ENCODE measurements around the gene DPF1.

Gene DPF1

DNA sequence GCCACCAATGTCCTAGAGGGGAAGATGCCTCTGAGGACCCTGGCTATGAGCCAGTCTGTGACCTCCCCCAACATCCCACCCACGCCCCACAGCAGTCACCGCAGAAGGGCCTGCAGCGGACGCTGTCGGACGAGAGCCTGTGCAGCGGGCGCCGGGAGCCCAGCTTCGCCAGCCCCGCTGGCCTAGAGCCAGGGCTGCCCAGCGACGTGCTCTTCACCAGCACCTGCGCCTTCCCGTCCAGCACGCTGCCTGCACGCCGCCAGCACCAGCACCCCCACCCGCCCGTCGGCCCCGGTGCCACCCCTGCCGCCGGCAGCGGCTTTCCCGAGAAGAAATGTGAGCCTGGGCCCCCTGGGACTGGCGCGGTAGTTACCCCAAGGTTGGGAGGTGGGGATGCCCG lies 30.6 kb downstream of the DPF1 start:
- H3K27ac Mint-ChIP-seq: no peak overlapping the region
- H3K27me3 Mint-ChIP-seq: no peaks in the 10 kb centered on the region
- H3K36me3 Mint-ChIP-seq: peaks cover 63 to 81% of the 10 kb centered on the region in 2 donors
- no peak overlapping the region for H3K4me3 Mint-ChIP-seq
- ATAC-seq (replicated peaks): no peak
- DNase-seq: no peak
- H3K9me3 Mint-ChIP-seq: no peaks in the 10 kb centered on the region
- peaks cover 15 to 25% of the 10 kb centered on the region in 2 donors for H3K4me1 Mint-ChIP-seq

DNA sequence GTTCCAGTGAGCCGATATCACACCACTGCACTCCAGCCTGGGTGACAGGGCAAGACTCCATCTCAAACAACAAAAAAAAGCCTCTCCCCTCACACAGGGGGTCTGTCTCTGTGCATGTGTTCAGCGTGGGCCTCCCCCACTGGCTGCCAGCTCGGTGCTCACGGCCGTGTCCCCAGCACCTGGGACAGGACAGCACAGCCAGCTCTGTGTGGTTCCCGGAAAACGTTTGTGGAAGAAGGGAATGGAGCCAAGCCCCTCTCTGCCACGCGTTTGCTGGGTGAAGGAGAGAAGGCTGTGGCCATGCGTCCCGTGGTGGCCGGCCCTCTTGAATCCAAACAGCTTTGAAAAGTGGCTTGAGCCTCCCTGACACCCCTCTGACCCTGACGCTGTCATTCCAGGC lies 32.3 kb downstream of the DPF1 start:
- Mint-ChIP-seq H3K4me1 (peaks cover 15 to 26% of the 10 kb centered on the region in 2 donors), H3K4me3 (no peak overlapping the region), H3K9me3 (no peaks in the 10 kb centered on the region), H3K27ac (no peak overlapping the region), H3K36me3 (peaks cover 48 to 64% of the 10 kb centered on the region in 2 donors), H3K27me3 (no peaks in the 10 kb centered on the region)
- ATAC-seq (replicated peaks) (no peak), DNase-seq (no peak)

- Mint-ChIP-seq H3K4me3 (no peak overlapping the region), H3K9me3 (no peaks in the 10 kb centered on the region), H3K27me3 (no peaks in the 10 kb centered on the region), H3K4me1 (peaks cover 8 to 20% of the 10 kb centered on the region in 2 donors), H3K36me3 (peaks cover 41 to 57% of the 10 kb centered on the region in 2 donors), H3K27ac (peak overlapping the region; percentile 25)
- no peak for ATAC-seq (replicated peaks)
- no peak for DNase-seq
Observed at GRCh38 chr19:38190793-38191192, 33.2 kb downstream of the DPF1 start.

GRCh38 chr19:38190061-38190460 lies 34.0 kb downstream of the DPF1 start:
- H3K27me3 Mint-ChIP-seq: no peaks in the 10 kb centered on the region
- peak; percentile 86 to 89 for ATAC-seq (replicated peaks)
- DNase-seq: no peak
- no peaks in the 10 kb centered on the region for H3K9me3 Mint-ChIP-seq
- peak overlapping the region; percentile 62 for H3K27ac Mint-ChIP-seq
- H3K4me3 Mint-ChIP-seq: no peak overlapping the region
- peaks cover 37 to 56% of the 10 kb centered on the region in 2 donors for H3K36me3 Mint-ChIP-seq
- peaks cover 8 to 20% of the 10 kb centered on the region in 2 donors for H3K4me1 Mint-ChIP-seq

DNA sequence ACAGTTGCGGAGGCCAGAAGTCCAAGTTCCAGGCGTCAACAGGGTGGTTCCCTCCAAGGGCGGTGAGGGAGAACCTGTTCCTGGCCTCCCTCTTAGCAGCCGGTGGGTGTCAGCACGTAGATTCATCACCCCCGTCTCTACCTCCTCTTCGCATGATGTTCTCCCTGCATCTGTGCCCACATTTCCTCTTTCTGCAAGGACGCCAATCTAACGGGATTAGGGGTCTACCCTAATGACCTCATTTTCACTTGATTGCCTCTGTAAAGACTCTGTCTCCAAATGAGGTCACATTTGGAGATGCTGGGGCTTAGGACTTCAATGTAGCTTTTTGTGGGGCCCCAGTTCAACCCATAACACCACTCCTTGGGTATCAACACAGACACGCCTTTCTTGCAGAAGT lies 38.5 kb downstream of the DPF1 start:
- peaks cover 0 to 4% of the 10 kb centered on the region in 2 donors for H3K9me3 Mint-ChIP-seq
- DNase-seq (no peak), ATAC-seq (replicated peaks) (no peak)
- H3K4me3 Mint-ChIP-seq: no peak overlapping the region
- peaks cover 14 to 20% of the 10 kb centered on the region in 2 donors for H3K4me1 Mint-ChIP-seq
- no peaks in the 10 kb centered on the region for H3K27me3 Mint-ChIP-seq
- H3K36me3 Mint-ChIP-seq: peaks cover 49 to 60% of the 10 kb centered on the region in 2 donors
- no peak overlapping the region for H3K27ac Mint-ChIP-seq

DNA sequence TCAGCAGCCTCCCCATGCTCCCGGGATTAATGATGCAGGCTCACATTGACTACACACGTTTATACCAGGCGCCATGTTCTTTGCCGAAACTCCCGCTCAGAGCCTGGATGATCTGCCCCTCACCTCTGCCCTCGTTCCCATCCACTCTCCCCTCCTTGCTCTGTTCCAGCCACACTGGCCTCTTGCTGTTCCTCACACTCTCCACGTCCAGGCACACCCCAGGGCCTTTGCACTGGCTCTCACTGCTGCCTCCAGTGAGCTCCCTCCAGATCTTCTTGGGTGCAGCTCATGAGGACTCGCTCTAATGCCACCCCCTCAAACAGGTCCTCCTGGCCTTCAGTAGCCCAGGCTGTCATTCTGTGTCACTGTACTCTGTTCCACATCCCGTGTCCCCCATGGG lies 39.2 kb downstream of the DPF1 start:
- DNase-seq (no peak), ATAC-seq (replicated peaks) (no peak)
- Mint-ChIP-seq H3K4me3 (no peak overlapping the region), H3K36me3 (peaks cover 49 to 60% of the 10 kb centered on the region in 2 donors), H3K27me3 (no peaks in the 10 kb centered on the region), H3K27ac (peak overlapping the region; percentile 65), H3K4me1 (peaks cover 11 to 15% of the 10 kb centered on the region in 2 donors), H3K9me3 (peaks cover 0 to 4% of the 10 kb centered on the region in 2 donors)

DNA sequence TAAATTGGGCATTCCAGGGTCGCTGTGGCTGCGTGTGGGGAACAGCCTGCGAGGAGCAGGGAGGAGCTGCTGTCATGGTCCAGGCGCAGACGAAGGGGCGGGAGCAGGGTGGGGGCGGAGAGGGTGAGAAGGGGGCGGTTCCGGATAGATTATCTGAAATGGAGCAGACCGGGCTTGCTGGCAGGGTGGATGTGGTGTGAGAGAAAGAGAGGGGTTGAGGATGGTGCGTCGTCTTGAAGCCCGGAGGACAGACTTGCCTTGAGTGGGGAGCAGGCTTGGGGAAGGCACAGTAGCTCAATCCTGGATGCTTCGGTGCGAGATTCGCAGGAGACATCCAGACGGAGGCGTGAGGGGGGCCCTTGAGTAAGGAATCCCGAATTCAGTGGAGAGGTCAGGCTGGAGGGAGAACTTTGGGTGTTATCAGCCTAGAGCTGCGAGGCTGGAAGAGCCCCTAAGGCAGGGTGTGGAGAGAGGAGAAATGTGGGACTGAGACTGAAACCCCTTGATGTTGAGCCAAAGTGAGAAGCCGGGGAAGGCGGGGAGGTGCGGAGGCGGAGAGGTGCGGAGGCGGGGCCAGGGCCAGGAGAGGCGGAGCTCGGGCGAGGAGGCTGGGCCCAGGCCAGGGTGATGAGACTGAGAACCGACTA lies 40.6 kb downstream of the DPF1 start:
- peaks cover 0 to 5% of the 10 kb centered on the region in 2 donors for H3K9me3 Mint-ChIP-seq
- H3K4me3 Mint-ChIP-seq: no peak overlapping the region
- ATAC-seq (replicated peaks) (no peak), DNase-seq (no peak)
- no peaks in the 10 kb centered on the region for H3K27me3 Mint-ChIP-seq
- peak overlapping the region; percentile 52 for H3K27ac Mint-ChIP-seq
- peaks cover 54 to 66% of the 10 kb centered on the region in 2 donors for H3K36me3 Mint-ChIP-seq
- peaks cover under 1 to 6% of the 10 kb centered on the region in 2 donors for H3K4me1 Mint-ChIP-seq

DNA sequence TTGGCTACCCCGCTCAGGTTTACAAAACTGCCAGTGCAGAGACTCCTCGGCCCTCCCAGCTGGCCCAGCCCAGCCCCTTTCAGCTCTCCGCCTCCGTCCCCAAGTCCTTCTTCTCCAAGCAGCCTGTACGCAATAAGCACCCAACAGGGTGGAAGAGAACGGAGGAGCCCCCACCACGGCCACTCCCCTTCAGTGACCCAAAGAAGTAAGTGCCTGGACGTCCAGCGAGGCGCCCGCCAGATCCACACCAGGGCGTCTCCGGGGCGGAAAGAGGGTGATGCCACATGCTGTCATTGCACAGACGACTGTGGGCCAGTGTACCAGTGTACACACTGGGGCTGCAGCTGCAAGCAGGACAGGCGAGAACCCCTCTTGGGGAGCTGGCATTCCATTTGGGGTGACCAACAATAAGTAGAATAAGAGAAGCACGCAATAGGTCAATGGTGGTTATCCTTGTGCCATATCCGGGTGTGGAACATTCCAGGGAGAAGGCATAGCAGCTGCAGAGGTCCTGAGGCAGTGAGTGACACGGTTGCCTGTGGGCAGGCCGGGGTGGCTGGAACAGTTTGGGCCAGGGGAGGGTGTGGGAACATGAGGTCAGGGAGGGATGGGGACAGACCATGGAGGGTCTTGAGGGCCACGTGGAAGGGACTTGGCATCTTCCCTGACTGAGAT lies 41.3 kb downstream of the DPF1 start:
- H3K9me3 Mint-ChIP-seq: peaks cover 0 to 5% of the 10 kb centered on the region in 2 donors

GRCh38 chr19:38180071-38180470 lies 44.0 kb downstream of the DPF1 start:
- Mint-ChIP-seq H3K27me3 (no peaks in the 10 kb centered on the region), H3K27ac (no peak overlapping the region), H3K4me1 (peaks cover 0 to 6% of the 10 kb centered on the region in 2 donors), H3K4me3 (no peak overlapping the region), H3K36me3 (peaks cover 60 to 76% of the 10 kb centered on the region in 2 donors), H3K9me3 (peaks cover 0 to 5% of the 10 kb centered on the region in 2 donors)
- DNase-seq: no peak
- no peak for ATAC-seq (replicated peaks)

More for the DNA sequence above, 41.3 kb downstream of the DPF1 start:
- Mint-ChIP-seq H3K4me3 (peak overlapping the region in 1 of 2 donors; percentile 32), H3K4me1 (peaks cover 0 to 6% of the 10 kb centered on the region in 2 donors), H3K27ac (peak overlapping the region; percentile 79), H3K36me3 (peaks cover 58 to 73% of the 10 kb centered on the region in 2 donors), H3K27me3 (no peaks in the 10 kb centered on the region)
- DNase-seq (no peak), ATAC-seq (replicated peaks) (no peak)

- Mint-ChIP-seq H3K4me1 (peaks cover 0 to 1% of the 10 kb centered on the region in 2 donors), H3K9me3 (peaks cover 0 to 1% of the 10 kb centered on the region in 2 donors), H3K27me3 (no peaks in the 10 kb centered on the region), H3K36me3 (peaks cover 54 to 75% of the 10 kb centered on the region in 2 donors), H3K4me3 (no peak overlapping the region), H3K27ac (no peak overlapping the region)
- ATAC-seq (replicated peaks) (no peak), DNase-seq (no peak)
Observed at GRCh38 chr19:38175422-38175821, 48.6 kb downstream of the DPF1 start.

GRCh38 chr19:38173291-38174041 lies 50.6 kb downstream of the DPF1 start:
- ATAC-seq (replicated peaks): no peak

GRCh38 chr19:38172001-38172400 lies 52.0 kb downstream of the DPF1 start:
- H3K4me3 Mint-ChIP-seq: no peak overlapping the region
- peaks cover 45 to 69% of the 10 kb centered on the region in 2 donors for H3K36me3 Mint-ChIP-seq
- ATAC-seq (replicated peaks): no peak
- no peaks in the 10 kb centered on the region for H3K27me3 Mint-ChIP-seq
- no peak for DNase-seq
- H3K27ac Mint-ChIP-seq: peak overlapping the region; percentile 74
- H3K9me3 Mint-ChIP-seq: no peaks in the 10 kb centered on the region
- H3K4me1 Mint-ChIP-seq: peaks cover 0 to 1% of the 10 kb centered on the region in 2 donors

More at GRCh38 chr19:38173291-38174041, 50.6 kb downstream of the DPF1 start:
- peaks cover 0 to 1% of the 10 kb centered on the region in 2 donors for H3K4me1 Mint-ChIP-seq
- H3K27me3 Mint-ChIP-seq: no peaks in the 10 kb centered on the region
- H3K9me3 Mint-ChIP-seq: no peaks in the 10 kb centered on the region
- H3K27ac Mint-ChIP-seq: peak overlapping the region; percentile 44
- H3K36me3 Mint-ChIP-seq: peaks cover 47 to 74% of the 10 kb centered on the region in 2 donors
- H3K4me3 Mint-ChIP-seq: peak overlapping the region in 1 of 2 donors; percentile 41
- no peak for DNase-seq

- Mint-ChIP-seq H3K27me3 (no peaks in the 10 kb centered on the region), H3K36me3 (peaks cover 52 to 74% of the 10 kb centered on the region in 2 donors), H3K9me3 (no peaks in the 10 kb centered on the region), H3K27ac (peak overlapping the region; percentile 37), H3K4me1 (peaks cover 0 to 1% of the 10 kb centered on the region in 2 donors), H3K4me3 (no peak overlapping the region)
- ATAC-seq (replicated peaks): no peak
- DNase-seq: no peak
Observed at GRCh38 chr19:38170334-38170733, 53.7 kb downstream of the DPF1 start.

- DNase-seq (no peak), ATAC-seq (replicated peaks) (no peak)
- Mint-ChIP-seq H3K27me3 (no peaks in the 10 kb centered on the region), H3K9me3 (no peaks in the 10 kb centered on the region), H3K4me3 (no peak overlapping the region), H3K27ac (no peak overlapping the region), H3K36me3 (peaks cover 54 to 76% of the 10 kb centered on the region in 2 donors), H3K4me1 (peaks cover 0 to under 1% of the 10 kb centered on the region in 2 donors)
Observed at GRCh38 chr19:38168637-38169036, 55.4 kb downstream of the DPF1 start.
